Erythroblast (primary cell): ENCODE data around the gene MERTK.

ENCODE experiments used
- GATA1 ChIP-seq: IDR thresholded peaks from 2 replicates; pipeline ENCODE4 v1.6.1; 2011; ENCODE audit warnings: low read depth, mild to moderate bottlenecking, control low read depth, low read length, moderate library complexity
- POLR2A ChIP-seq: IDR thresholded peaks from 2 replicates; pipeline ENCODE4 v1.6.1; 2011; ENCODE audit warnings: mild to moderate bottlenecking, low read length

DNA sequence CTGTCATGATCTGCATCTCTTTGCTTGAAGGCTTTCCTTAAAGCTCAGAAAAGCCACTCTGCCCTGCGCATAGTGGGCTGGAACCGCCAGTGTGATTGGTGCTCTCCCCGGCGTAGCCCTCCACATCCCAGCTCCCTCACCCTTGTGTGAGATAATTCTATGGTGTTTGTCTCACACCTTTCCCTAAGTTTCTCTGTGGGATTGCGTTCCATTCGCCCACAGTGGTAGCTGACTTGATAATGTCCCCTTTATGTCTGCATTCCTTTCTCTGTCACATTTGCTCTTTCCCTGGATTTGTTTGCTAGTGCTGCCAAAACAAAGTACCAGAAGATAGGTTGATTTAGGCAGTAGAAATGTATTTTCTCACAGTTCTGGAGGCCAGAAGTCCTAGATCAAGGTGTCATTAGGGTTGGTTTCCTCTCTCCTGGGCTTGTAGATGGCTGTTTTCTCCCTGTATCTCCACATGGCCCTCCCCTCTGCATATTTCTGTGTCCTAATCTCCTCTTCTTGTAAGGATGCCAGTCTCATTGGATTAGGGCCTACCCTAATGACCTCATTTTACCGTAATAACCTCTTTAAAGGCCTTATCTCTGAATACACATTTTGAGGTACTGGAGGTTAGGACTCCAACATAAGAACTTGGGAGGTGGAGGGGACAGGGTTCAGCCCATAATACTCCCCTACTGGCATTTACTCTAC, 149.3 kb downstream of the MERTK start:
- TF ChIP-seq POLR2A (no peak), GATA1 (no peak)
